HepG2 (cell line): Measurements from ENCODE around the gene MYO19. TPM values are rescaled to one million over a fixed set of nuclear protein-coding genes. Genes with fewer than 3 reads are reported as not detected.

Source experiments
- ATAC-seq: fragments of 200-7000 bp; cut with Tn5 transposase; 3 replicates; pipeline ENCODE4 v1.9.1; 2020; ENCODE audit warnings: mild to moderate bottlenecking, moderate library complexity
- BruUV-seq: library from RNA; stranded (reverse); fragments of 400-500 nt; replicated peaks from 2 replicates; lab custom pipeline; 2021; lab: Mats Ljungman, UMichigan
- CTCF ChIA-PET: fragments of 300-600 bp; formaldehyde crosslinking; extraction: SDS; loops from one replicate; lab custom pipeline; 2021; ENCODE audit warnings: low total read pairs, inconsistent platforms, low intra/inter-chr PET ratio; lab: Yijun Ruan, JAX
- POLR2A ChIA-PET: fragments of 350-600 bp; sonication (Branson Sonifier 250); formaldehyde crosslinking; loops from one replicate; lab custom pipeline; 2020; ENCODE audit warnings: antibody characterized with exemption, inconsistent platforms; lab: Yijun Ruan, JAX
- DNase-seq: peaks from one replicate; pipeline ENCODE4 v3.0.0-alpha.2; 2015; ENCODE audit warnings: low spot score
- FAIRE-seq: peaks from 3 replicates; lab custom pipeline; 2011; peaks lifted over from hg19 to GRCh38; lab: Jason Lieb, UNC
- H2AFZ ChIP-seq: one replicate; pipeline ENCODE4 v1.6.1; 2011; ENCODE audit warnings: low read length, inconsistent platforms
- H3K27ac ChIP-seq: fragments of 300-600 bp; 3 replicates; pipeline ENCODE4 v1.8.0; 2011; ENCODE audit warnings: mixed run types, mild to moderate bottlenecking, mixed read lengths, low read length, inconsistent platforms; ENCODE audit not compliant: insufficient read depth; ENCODE audit errors: extremely low read length
- H3K27me3 ChIP-seq, 2 experiments: fragments of 200-600 bp in 1 of 2; 2 replicates in 1 of 2; 3 replicates in 1 of 2; pipeline versions ENCODE4 v1.6.0 to v1.8.0; 2011; ENCODE audit warnings: low read length in 2 of 2, mild to moderate bottlenecking in 2 of 2, moderate library complexity in 2 of 2, inconsistent platforms in 1 of 2; ENCODE audit not compliant: insufficient read depth in 2 of 2, control insufficient read depth in 1 of 2
- H3K36me3 ChIP-seq, 2 experiments: fragments of 200-600 bp in 1 of 2; replicated peaks in 1 of 2; 2 replicates in 1 of 2; 3 replicates in 1 of 2; pipeline versions ENCODE4 v1.5.1 to v1.8.0; 2011; ENCODE audit warnings: low read length in 2 of 2, inconsistent platforms in 1 of 2; ENCODE audit not compliant: insufficient read depth in 2 of 2, control insufficient read depth in 1 of 2
- H3K4me1 ChIP-seq: 2 replicates; pipeline ENCODE4 v1.5.1; 2012; ENCODE audit warnings: low read length, inconsistent platforms; ENCODE audit not compliant: insufficient read depth
- H3K4me2 ChIP-seq: 2 replicates; pipeline ENCODE4 v1.6.0; 2011; ENCODE audit warnings: low read depth, low read length, inconsistent platforms
- H3K4me3 ChIP-seq, 3 experiments: fragments of 200-600 bp in 1 of 3; sonication (generic), shearing (Covaris generic) in 1 of 3; replicated peaks in 1 of 3; 2 replicates each; pipeline ENCODE4 v1.5.1; 2011 to 2016; ENCODE audit warnings: low read length in 3 of 3, inconsistent platforms in 2 of 3, low read depth in 2 of 3, mild to moderate bottlenecking in 2 of 3, control low read depth in 1 of 3, mixed read lengths in 1 of 3; ENCODE audit not compliant: insufficient read depth in 1 of 3
- H3K79me2 ChIP-seq: one replicate; pipeline ENCODE4 v1.6.1; 2011; ENCODE audit warnings: low read length, inconsistent platforms; ENCODE audit not compliant: insufficient read depth
- H3K9ac ChIP-seq: 2 replicates; pipeline ENCODE4 v1.6.0; 2011; ENCODE audit warnings: mild to moderate bottlenecking, low read depth, low read length, inconsistent platforms; ENCODE audit not compliant: insufficient read depth
- H3K9me3 ChIP-seq: 2 replicates; pipeline ENCODE4 v1.5.1; 2012; ENCODE audit warnings: mild to moderate bottlenecking, low read length
- H4K20me1 ChIP-seq: 2 replicates; pipeline ENCODE4 v1.6.0; 2011; ENCODE audit warnings: inconsistent platforms, mild to moderate bottlenecking, low read length, moderate library complexity; ENCODE audit not compliant: insufficient read depth
- ATF2 ChIP-seq: sonication (generic); formaldehyde crosslinking; IDR thresholded peaks from 2 replicates; pipeline ENCODE4 v1.4.0; 2020; ENCODE audit warnings: missing genetic modification reagents
- BRCA1 ChIP-seq: sonication (generic); formaldehyde crosslinking; IDR thresholded peaks from 2 replicates; pipeline ENCODE4 v1.4.0; 2020; ENCODE audit warnings: missing genetic modification reagents
- E2F5 ChIP-seq: sonication (generic); formaldehyde crosslinking; conservative IDR thresholded peaks from 2 replicates; pipeline ENCODE4 v1.4.0; 2020; ENCODE audit warnings: missing genetic modification reagents
- FOXC1 ChIP-seq: sonication (generic); formaldehyde crosslinking; IDR thresholded peaks from 2 replicates; pipeline ENCODE4 v1.8.0; 2022; ENCODE audit warnings: mild to moderate bottlenecking, missing genetic modification reagents, borderline replicate concordance
- GABPB1 ChIP-seq: IDR thresholded peaks from 2 replicates; pipeline ENCODE4 v1.6.1; 2016; ENCODE audit warnings: mild to moderate bottlenecking, missing genetic modification reagents, moderate library complexity, missing compliant biosample characterization
- KDM2A ChIP-seq: sonication (generic); formaldehyde crosslinking; IDR thresholded peaks from 2 replicates; pipeline ENCODE4 v1.4.0; 2020; ENCODE audit warnings: low read depth, missing genetic modification reagents, borderline replicate concordance
- KMT2B ChIP-seq: IDR thresholded peaks from 2 replicates; pipeline ENCODE4 v1.6.1; 2016; ENCODE audit warnings: missing genetic modification reagents, missing compliant biosample characterization
- SOX5 ChIP-seq: IDR thresholded peaks from 2 replicates; pipeline ENCODE4 v1.6.1; 2016; ENCODE audit warnings: borderline replicate concordance
- SRSF9 ChIP-seq: fragments of 200-400 bp; formaldehyde crosslinking; IDR thresholded peaks from 2 replicates; pipeline ENCODE4 v1.6.1; 2018; ENCODE audit warnings: borderline replicate concordance, mild to moderate bottlenecking, low read depth, low read length; ENCODE audit not compliant: insufficient read depth, poor library complexity, severe bottlenecking
- ZKSCAN8 ChIP-seq: IDR thresholded peaks from 2 replicates; pipeline ENCODE4 v1.6.1; 2016; ENCODE audit warnings: borderline replicate concordance, missing genetic modification reagents, missing compliant biosample characterization
- ZNF451 ChIP-seq: sonication (generic); formaldehyde crosslinking; IDR thresholded peaks from 2 replicates; pipeline ENCODE4 v1.5.0; 2020; ENCODE audit warnings: mild to moderate bottlenecking, missing genetic modification reagents
- ZNF556 ChIP-seq: sonication (generic); formaldehyde crosslinking; IDR thresholded peaks from 2 replicates; pipeline ENCODE4 v1.4.0; 2020; ENCODE audit warnings: mild to moderate bottlenecking, missing genetic modification reagents, borderline replicate concordance
- ZNF569 ChIP-seq: sonication (generic); formaldehyde crosslinking; IDR thresholded peaks from 2 replicates; pipeline ENCODE4 v1.5.0; 2020; ENCODE audit warnings: mild to moderate bottlenecking, missing genetic modification reagents, moderate library complexity, borderline replicate concordance
- ZNF597 ChIP-seq: sonication (generic); formaldehyde crosslinking; IDR thresholded peaks from 2 replicates; pipeline ENCODE4 v1.5.0; 2020; ENCODE audit warnings: missing genetic modification reagents
- ZNF713 ChIP-seq: sonication (generic); formaldehyde crosslinking; IDR thresholded peaks from 2 replicates; pipeline ENCODE4 v1.4.0; 2020; ENCODE audit warnings: mild to moderate bottlenecking, missing genetic modification reagents
- ZNF891 ChIP-seq: sonication (generic); formaldehyde crosslinking; IDR thresholded peaks from 2 replicates; pipeline ENCODE4 v1.5.0; 2020; ENCODE audit warnings: mild to moderate bottlenecking, missing genetic modification reagents
- ZSCAN21 ChIP-seq: sonication (generic); formaldehyde crosslinking; IDR thresholded peaks from 2 replicates; pipeline ENCODE4 v1.8.0; 2022; ENCODE audit warnings: mild to moderate bottlenecking, missing genetic modification reagents, moderate library complexity, borderline replicate concordance
- WGBS: methylation state at CpG from one replicate; pipeline ENCODE4 v1.1.6; 2017; ENCODE audit warnings: low lambda C conversion rate; 5-methylcytosine and 5-hydroxymethylcytosine counted together
- in situ Hi-C: cut with HindIII; loops from 2 replicates; pipeline ENCODE4 v1.10.0; 2017; ENCODE audit warnings: low pct_unique_long_range_greater_than_20kb; ENCODE audit not compliant: extremely low pct_ligation_motif_present
- intact Hi-C: fragments of 100-400 bp; cut with micrococcal nuclease; formaldehyde crosslinking; loops from one replicate; pipeline ENCODE4 v1.10.0; 2022; ENCODE audit not compliant: unreplicated experiment
- polyA plus RNA-seq, 8 experiments: library from polyadenylated mRNA; depleted of rRNA in 3 of 8; stranded (reverse) in 7 of 8; unstranded in 1 of 8; fragments of >200 nt; fragmentation: Illumina TruSeq in 4 of 8; extraction: Trizol in 4 of 8; gene quantifications; 2 replicates each; pipeline versions ENCODE4 v1.2.1 to v1.2.3, GENCODE V29; 2011 to 2016; ENCODE audit warnings: low read depth in 4 of 8, missing spikeins in 1 of 8, mixed read lengths in 1 of 8; ENCODE audit not compliant: insufficient read depth in 1 of 8
- total RNA-seq, 5 experiments: library from RNA; depleted of rRNA; stranded (reverse); fragments of >200 nt; fragmentation: Illumina TruSeq; extraction: Trizol; gene quantifications; 2 replicates each; pipeline ENCODE4 v1.2.3, GENCODE V29; 2016; ENCODE audit warnings: low read depth in 1 of 5
- TF ChIP-seq, protein P1 (sequence below): sonication (generic); formaldehyde crosslinking; IDR thresholded peaks from 2 replicates; pipeline ENCODE4 v1.8.0; 2022; ENCODE audit warnings: missing genetic modification reagents, mild to moderate bottlenecking, moderate library complexity, borderline replicate concordance
- TF ChIP-seq, protein P2 (sequence below): sonication (generic); formaldehyde crosslinking; IDR thresholded peaks from 2 replicates; pipeline ENCODE4 v1.5.0; 2020; ENCODE audit warnings: mild to moderate bottlenecking, low read depth, missing genetic modification reagents, borderline replicate concordance

MYO19 gene
- total and polyA plus RNA-seq, 2 of the 13 experiments (the other 11 are each of a cell fraction or from before 2014, with no cell fraction given): 75.7 to 82.3 TPM

DNA sequence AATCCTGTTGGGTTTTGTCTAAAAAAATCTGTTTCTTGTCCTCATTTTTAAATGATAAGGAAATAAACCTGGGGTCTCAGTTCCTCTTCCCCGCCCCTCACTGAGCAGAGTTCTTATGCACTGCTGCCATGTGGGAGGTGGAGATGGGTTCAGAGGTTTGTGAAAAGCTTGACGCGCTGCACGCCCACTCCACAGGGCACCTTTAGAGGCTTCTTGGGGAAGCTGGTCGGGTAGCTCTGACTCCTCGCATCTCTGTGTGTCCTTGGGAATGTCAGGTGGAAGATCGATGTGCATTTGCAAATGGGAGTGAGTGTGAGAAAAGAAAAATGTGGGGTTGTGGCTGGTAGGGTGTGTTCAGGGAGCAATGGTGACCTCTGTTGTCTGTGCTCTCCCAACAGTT is 52.8 kb downstream of the MYO19 start:
- Histone ChIP-seq H3K36me3 (no peaks in the 10 kb centered on the region), H2AFZ (no peak overlapping the region), H4K20me1 (no peaks in the 10 kb centered on the region), H3K79me2 (peaks cover under 1% of the 10 kb centered on the region), H3K9ac (no peak overlapping the region), H3K4me2 (no peak overlapping the region), H3K4me3 (no peak overlapping the region), H3K9me3 (no peaks in the 10 kb centered on the region), H3K27me3 (peaks cover 0 to 21% of the 10 kb centered on the region in 2 experiments; a peak in 3 of 5 replicates), H3K27ac (no peak overlapping the region), H3K4me1 (peaks cover 21% of the 10 kb centered on the region)
- FAIRE-seq (no peak), DNase-seq (no peak), ATAC-seq (no peak)
- WGBS: 81% methylated on average over 7 of the region's 7 CpGs
- BruUV-seq: no TSS peak
- intact Hi-C loops (no loop called here), in situ Hi-C loops (loop anchor here (25.0 kb wide), 1 partner anchor 520 kb away; no protein-coding TSS in a partner anchor)
- ChIA-PET CTCF (no interaction called here), POLR2A (interaction anchor here (1.4 kb wide), 1 partner anchor 12 kb away, joined by 3 read pairs; no protein-coding TSS in a partner anchor)
- TF ChIP-seq E2F5 (no peak), SOX5 (no peak), ZNF556 (CRISPR knock-in tag) (no peak), ZNF891 (no peak), SRSF9 (no peak), ZNF569 (CRISPR knock-in tag) (no peak), ZKSCAN8 (CRISPR knock-in tag) (no peak), BRCA1 (CRISPR knock-in tag) (no peak), ZNF597 (CRISPR knock-in tag) (no peak), GABPB1 (CRISPR knock-in tag) (no peak), ZSCAN21 (CRISPR knock-in tag) (no peak), KDM2A (CRISPR knock-in tag) (no peak), ZNF713 (CRISPR knock-in tag) (no peak), ZNF451 (CRISPR knock-in tag) (no peak), KMT2B (CRISPR knock-in tag) (no peak), FOXC1 (CRISPR knock-in tag) (no peak), ATF2 (CRISPR knock-in tag) (no peak)
- TF ChIP-seq, protein P1, sequence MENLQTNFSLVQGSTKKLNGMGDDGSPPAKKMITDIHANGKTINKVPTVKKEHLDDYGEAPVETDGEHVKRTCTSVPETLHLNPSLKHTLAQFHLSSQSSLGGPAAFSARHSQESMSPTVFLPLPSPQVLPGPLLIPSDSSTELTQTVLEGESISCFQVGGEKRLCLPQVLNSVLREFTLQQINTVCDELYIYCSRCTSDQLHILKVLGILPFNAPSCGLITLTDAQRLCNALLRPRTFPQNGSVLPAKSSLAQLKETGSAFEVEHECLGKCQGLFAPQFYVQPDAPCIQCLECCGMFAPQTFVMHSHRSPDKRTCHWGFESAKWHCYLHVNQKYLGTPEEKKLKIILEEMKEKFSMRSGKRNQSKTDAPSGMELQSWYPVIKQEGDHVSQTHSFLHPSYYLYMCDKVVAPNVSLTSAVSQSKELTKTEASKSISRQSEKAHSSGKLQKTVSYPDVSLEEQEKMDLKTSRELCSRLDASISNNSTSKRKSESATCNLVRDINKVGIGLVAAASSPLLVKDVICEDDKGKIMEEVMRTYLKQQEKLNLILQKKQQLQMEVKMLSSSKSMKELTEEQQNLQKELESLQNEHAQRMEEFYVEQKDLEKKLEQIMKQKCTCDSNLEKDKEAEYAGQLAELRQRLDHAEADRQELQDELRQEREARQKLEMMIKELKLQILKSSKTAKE (CRISPR knock-in tag): no peak
- TF ChIP-seq, protein P2, sequence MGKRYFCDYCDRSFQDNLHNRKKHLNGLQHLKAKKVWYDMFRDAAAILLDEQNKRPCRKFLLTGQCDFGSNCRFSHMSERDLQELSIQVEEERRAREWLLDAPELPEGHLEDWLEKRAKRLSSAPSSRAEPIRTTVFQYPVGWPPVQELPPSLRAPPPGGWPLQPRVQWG (CRISPR knock-in tag): no peak
